ENCODE measurements around the gene HFM1. TPM values are rescaled to one million over a fixed set of nuclear protein-coding genes. Genes with fewer than 3 reads are reported as not detected.
"Not testable (repeated sequence)": the region's sequence is repeated elsewhere in the genome, so short reads cannot be mapped to it uniquely, and the experiment has no call there.

The HFM1 gene
- total RNA-seq, 3 donors from 2014 or later (not counting 1 experiment from before 2014, with no cell fraction given), result 0.86 TPM; not detected in 2

GRCh38 chr1:91286962-91287317, 117.7 kb downstream of the HFM1 start:
- H3K9me3 Mint-ChIP-seq; H3K4me1 ChIP-seq (ENCODE audit: control insufficient read depth, insufficient read depth, low read length); DNase-seq; H3K36me3 ChIP-seq (ENCODE audit: control insufficient read depth, insufficient read depth, low read length); H3K36me3 Mint-ChIP-seq; H3K4me1 Mint-ChIP-seq; H3K27ac ChIP-seq (ENCODE audit: low read length); H3K9me3 ChIP-seq (ENCODE audit: control insufficient read depth, insufficient read depth, low read length); H3K27me3 ChIP-seq (ENCODE audit: control insufficient read depth, insufficient read depth, low read length); H3K4me3 Mint-ChIP-seq; H3K4me3 ChIP-seq (ENCODE audit: low read length); H3K27ac Mint-ChIP-seq; ATAC-seq: not testable (repeated sequence)
- intact Hi-C loops (cut with micrococcal nuclease), result loop anchor here (10.0 kb wide), 2 partner anchors 1008 to 1338 kb away; partner anchors contain the start of genes GLMN and RPAP2
- peaks cover 13 to 15% of the 10 kb centered on the region in 2 donors for H3K27me3 Mint-ChIP-seq (ENCODE audit: low read depth in 2 of 2)
- 96% methylated on average over 6 of the region's 13 CpGs for WGBS (ENCODE audit: insufficient coverage)

GRCh38 chr1:91286259-91286961, 118.2 kb downstream of the HFM1 start:
- not testable (repeated sequence) for H3K9me3 ChIP-seq (ENCODE audit: control insufficient read depth, insufficient read depth, low read length); H3K27ac Mint-ChIP-seq; H3K9me3 Mint-ChIP-seq; H3K4me3 ChIP-seq (ENCODE audit: low read length); H3K36me3 ChIP-seq (ENCODE audit: control insufficient read depth, insufficient read depth, low read length); ATAC-seq; H3K4me3 Mint-ChIP-seq; H3K4me1 Mint-ChIP-seq; H3K4me1 ChIP-seq (ENCODE audit: control insufficient read depth, insufficient read depth, low read length); H3K36me3 Mint-ChIP-seq; H3K27me3 ChIP-seq (ENCODE audit: control insufficient read depth, insufficient read depth, low read length); H3K27ac ChIP-seq (ENCODE audit: low read length); DNase-seq
- 98% methylated on average over 14 of the region's 19 CpGs for WGBS (ENCODE audit: insufficient coverage)
- intact Hi-C loops (cut with micrococcal nuclease), result loop anchor here (10.0 kb wide), 2 partner anchors 1008 to 1338 kb away; partner anchors contain the start of genes GLMN and RPAP2
- H3K27me3 Mint-ChIP-seq (ENCODE audit: low read depth in 2 of 2), result peaks cover 13 to 16% of the 10 kb centered on the region in 2 donors

- Histone ChIP-seq H3K4me3 (ENCODE audit: low read length) (no peak overlapping the region), H3K36me3 (ENCODE audit: control insufficient read depth, insufficient read depth, low read length) (no peaks in the 10 kb centered on the region), H3K4me1 (ENCODE audit: control insufficient read depth, insufficient read depth, low read length) (no peaks in the 10 kb centered on the region), H3K9me3 (ENCODE audit: control insufficient read depth, insufficient read depth, low read length) (no peaks in the 10 kb centered on the region), H3K27ac (ENCODE audit: low read length) (no peak overlapping the region), H3K27me3 (ENCODE audit: control insufficient read depth, insufficient read depth, low read length) (no peaks in the 10 kb centered on the region)
- WGBS (ENCODE audit: insufficient coverage), result 100% methylated on average over 2 of the region's 2 CpGs
- DNase-seq (no peak), ATAC-seq (no peak)
- intact Hi-C loops (cut with micrococcal nuclease), result loop anchor here (5.0 to 10.0 kb wide), 3 partner anchors 229 to 1341 kb away; partner anchors contain the start of genes GLMN and RPAP2
- Mint-ChIP-seq H3K4me3 (no peak overlapping the region), H3K27me3 (ENCODE audit: low read depth in 2 of 2) (peaks cover 7 to 18% of the 10 kb centered on the region in 2 donors), H3K4me1 (no peaks in the 10 kb centered on the region), H3K27ac (no peak overlapping the region), H3K9me3 (no peaks in the 10 kb centered on the region), H3K36me3 (no peaks in the 10 kb centered on the region)
- TF ChIP-seq, protein P1, sequence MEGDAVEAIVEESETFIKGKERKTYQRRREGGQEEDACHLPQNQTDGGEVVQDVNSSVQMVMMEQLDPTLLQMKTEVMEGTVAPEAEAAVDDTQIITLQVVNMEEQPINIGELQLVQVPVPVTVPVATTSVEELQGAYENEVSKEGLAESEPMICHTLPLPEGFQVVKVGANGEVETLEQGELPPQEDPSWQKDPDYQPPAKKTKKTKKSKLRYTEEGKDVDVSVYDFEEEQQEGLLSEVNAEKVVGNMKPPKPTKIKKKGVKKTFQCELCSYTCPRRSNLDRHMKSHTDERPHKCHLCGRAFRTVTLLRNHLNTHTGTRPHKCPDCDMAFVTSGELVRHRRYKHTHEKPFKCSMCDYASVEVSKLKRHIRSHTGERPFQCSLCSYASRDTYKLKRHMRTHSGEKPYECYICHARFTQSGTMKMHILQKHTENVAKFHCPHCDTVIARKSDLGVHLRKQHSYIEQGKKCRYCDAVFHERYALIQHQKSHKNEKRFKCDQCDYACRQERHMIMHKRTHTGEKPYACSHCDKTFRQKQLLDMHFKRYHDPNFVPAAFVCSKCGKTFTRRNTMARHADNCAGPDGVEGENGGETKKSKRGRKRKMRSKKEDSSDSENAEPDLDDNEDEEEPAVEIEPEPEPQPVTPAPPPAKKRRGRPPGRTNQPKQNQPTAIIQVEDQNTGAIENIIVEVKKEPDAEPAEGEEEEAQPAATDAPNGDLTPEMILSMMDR (IDR thresholded peaks at IDR 0.05), result no peak
These were observed 121.3 kb downstream of the HFM1 start for GRCh38 chr1:91283421-91283726.

DNA sequence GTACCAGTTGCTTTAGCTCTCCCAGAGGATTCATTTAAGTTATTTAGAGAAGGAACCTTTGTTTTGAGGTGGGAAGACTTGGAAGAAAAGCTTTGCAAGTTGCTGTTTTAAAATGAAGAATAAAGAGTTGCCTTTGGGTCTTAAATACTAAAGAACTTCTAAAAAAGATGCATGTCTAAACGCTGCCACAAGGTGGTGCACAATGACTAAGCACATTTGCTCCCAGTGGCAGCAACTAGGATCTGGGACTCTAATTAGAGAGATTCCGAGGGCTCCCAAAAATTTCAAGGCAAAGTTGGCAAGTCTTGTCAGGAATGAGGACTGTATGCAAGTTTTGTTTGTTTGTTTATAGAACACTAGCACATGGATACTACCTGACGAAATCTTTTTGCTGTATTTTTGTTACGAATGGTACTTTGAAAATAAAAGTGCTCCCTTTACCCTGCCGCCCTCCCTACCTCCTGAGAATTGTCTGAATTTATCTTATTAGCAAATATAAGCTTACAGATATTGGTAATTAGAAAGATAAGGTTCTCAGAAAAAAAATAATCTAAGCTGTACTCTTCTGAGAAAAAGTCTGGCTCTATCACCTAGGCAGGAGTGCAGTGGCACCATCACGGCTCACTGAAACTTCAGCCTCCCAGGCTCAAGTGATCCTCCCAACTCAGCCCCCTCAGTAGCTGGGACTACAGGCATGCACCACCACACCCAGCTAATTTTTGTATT, 121.8 kb downstream of the HFM1 start:
- no peaks in the 10 kb centered on the region for H3K36me3 Mint-ChIP-seq
- no peaks in the 10 kb centered on the region for H3K36me3 ChIP-seq (ENCODE audit: control insufficient read depth, insufficient read depth, low read length)

More for the DNA sequence above, 121.8 kb downstream of the HFM1 start:
- no peaks in the 10 kb centered on the region for H3K4me1 ChIP-seq (ENCODE audit: control insufficient read depth, insufficient read depth, low read length)
- Mint-ChIP-seq H3K9me3 (no peaks in the 10 kb centered on the region), H3K27ac (no peak overlapping the region), H3K4me3 (no peak overlapping the region), H3K27me3 (ENCODE audit: low read depth in 2 of 2) (peaks cover 10 to 18% of the 10 kb centered on the region in 2 donors), H3K4me1 (no peaks in the 10 kb centered on the region)
- H3K9me3 ChIP-seq (ENCODE audit: control insufficient read depth, insufficient read depth, low read length), result no peaks in the 10 kb centered on the region
- no peak overlapping the region for H3K27ac ChIP-seq (ENCODE audit: low read length)
- 42% methylated on average over 3 of the region's 6 CpGs for WGBS (ENCODE audit: insufficient coverage)
- TF ChIP-seq, protein P1 (IDR thresholded peaks at IDR 0.05), result peak; percentile 80
- ATAC-seq (peak; percentile 52 to 62 (median 53)), DNase-seq (peak in 1 of 2 donors; percentile 72)
- intact Hi-C loops (cut with micrococcal nuclease), result loop anchor here (5.0 to 10.0 kb wide), 3 partner anchors 229 to 1342 kb away; partner anchors contain the start of genes GLMN and RPAP2
- H3K4me3 ChIP-seq (ENCODE audit: low read length), result no peak overlapping the region
- H3K27me3 ChIP-seq (ENCODE audit: control insufficient read depth, insufficient read depth, low read length), result no peaks in the 10 kb centered on the region
